Activated B cell treated with CpG ODN at 0.5 μM for 24 hours (primary cell): ENCODE measurements around the gene RASA1. TPM values are rescaled to one million over a fixed set of nuclear protein-coding genes. Genes with fewer than 3 reads are reported as not detected.

Source experiments
- ATAC-seq: fragments of 200-7000 bp; cut with Tn5 transposase; one replicate; pipeline ENCODE4 v1.10.0; 2021; ENCODE audit warnings: low read depth, mild to moderate bottlenecking, moderate library complexity
- CTCF ChIA-PET: fragments of 350-600 bp; sonication (Branson Sonifier 250); formaldehyde crosslinking; loops from one replicate; lab custom pipeline; 2021; ENCODE audit warnings: antibody characterized with exemption; lab: Charles Lee
- POLR2A ChIA-PET: fragments of 350-600 bp; sonication (Branson Sonifier 250); formaldehyde crosslinking; loops from one replicate; lab custom pipeline; 2021; ENCODE audit warnings: antibody characterized with exemption; lab: Charles Lee
- DNase-seq: peaks from one replicate; pipeline ENCODE4 v3.0.0; 2022
- H3K27ac Mint-ChIP-seq: one replicate; pipeline ENCODE4 v1.8.0; 2020; ENCODE audit warnings: mixed read lengths
- H3K27me3 Mint-ChIP-seq: one replicate; pipeline ENCODE4 v1.8.0; 2021; ENCODE audit warnings: mixed read lengths
- H3K36me3 Mint-ChIP-seq: one replicate; pipeline ENCODE4 v1.8.0; 2021; ENCODE audit warnings: low read depth, mixed read lengths
- H3K4me1 Mint-ChIP-seq: one replicate; pipeline ENCODE4 v1.8.0; 2021; ENCODE audit warnings: mixed read lengths
- H3K4me3 Mint-ChIP-seq: one replicate; pipeline ENCODE4 v1.8.0; 2020; ENCODE audit warnings: mild to moderate bottlenecking, mixed read lengths
- H3K9me3 Mint-ChIP-seq: one replicate; pipeline ENCODE4 v1.8.0; 2020; ENCODE audit warnings: mixed read lengths
- CTCF ChIP-seq: fragments of 200-600 bp; IDR thresholded peaks from one replicate; pipeline ENCODE4 v1.8.0; 2022; ENCODE audit warnings: antibody characterized with exemption, mild to moderate bottlenecking
- intact Hi-C: fragments of 100-400 bp; cut with micrococcal nuclease; formaldehyde crosslinking; loops from one replicate; pipeline ENCODE4 v1.15.1; 2024
- total RNA-seq: library from RNA; stranded (reverse); gene quantifications from 2 replicates; pipeline ENCODE4 v1.2.3, GENCODE V29; 2022

RASA1 gene
- total RNA-seq, 1 donor from 2014 or later: 28.8 TPM

DNA sequence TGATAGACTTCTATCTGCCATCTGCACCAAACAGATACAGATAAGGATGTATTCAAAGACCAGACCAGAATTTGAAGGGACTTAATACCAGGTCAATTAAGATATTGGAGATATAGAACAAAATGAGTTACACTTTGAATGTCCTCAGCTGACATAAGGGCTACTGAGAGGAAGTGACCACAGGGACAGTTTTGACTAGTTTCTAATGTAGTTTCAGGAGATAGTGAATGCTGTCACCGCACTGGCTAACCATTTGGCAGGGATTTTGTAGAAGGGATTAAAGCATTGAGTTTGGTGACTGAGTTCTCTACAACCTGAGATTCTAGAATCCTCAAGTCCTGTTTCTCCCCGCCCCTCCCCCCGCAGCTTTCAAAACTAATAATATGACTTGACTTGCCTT, 122.4 kb downstream of the RASA1 start:
- Mint-ChIP-seq H3K9me3 (no peaks in the 10 kb centered on the region), H3K4me3 (no peak overlapping the region), H3K27me3 (no peaks in the 10 kb centered on the region), H3K36me3 (peaks cover 89% of the 10 kb centered on the region), H3K4me1 (no peaks in the 10 kb centered on the region), H3K27ac (no peak overlapping the region)
- ChIA-PET CTCF (no interaction called here), POLR2A (no interaction called here)
- intact Hi-C loops: no loop called here
- ATAC-seq: no peak
- TF ChIP-seq CTCF: no peak
- DNase-seq: no peak

GRCh38 chr5:87390576-87391199, 123.0 kb downstream of the RASA1 start:
- CTCF ChIA-PET: interaction anchor here (1.6 kb wide), 1 partner anchor 10 kb away, joined by 4 read pairs; no protein-coding TSS in a partner anchor
- intact Hi-C loops: no loop called here
- peaks cover 93% of the 10 kb centered on the region for H3K36me3 Mint-ChIP-seq
- POLR2A ChIA-PET: no interaction called here
- no peak overlapping the region for H3K27ac Mint-ChIP-seq
- no peaks in the 10 kb centered on the region for H3K9me3 Mint-ChIP-seq
- ATAC-seq (no peak), DNase-seq (no peak)
- no peaks in the 10 kb centered on the region for H3K27me3 Mint-ChIP-seq
- no peak overlapping the region for H3K4me3 Mint-ChIP-seq
- H3K4me1 Mint-ChIP-seq: no peaks in the 10 kb centered on the region
- TF ChIP-seq CTCF: no peak

GRCh38 chr5:87392170-87392569, 124.5 kb downstream of the RASA1 start:
- peaks cover 89% of the 10 kb centered on the region for H3K36me3 Mint-ChIP-seq
- POLR2A ChIA-PET: interaction anchor here (0.7 kb wide), 1 partner anchor 18 kb away, joined by 3 read pairs; no protein-coding TSS in a partner anchor
- H3K4me3 Mint-ChIP-seq: no peak overlapping the region
- H3K27me3 Mint-ChIP-seq: no peaks in the 10 kb centered on the region
- CTCF ChIA-PET: interaction anchor here (1.6 kb wide), 1 partner anchor 8 kb away, joined by 4 read pairs; no protein-coding TSS in a partner anchor
- TF ChIP-seq CTCF: no peak
- intact Hi-C loops: loop anchor here (2.0 kb wide), 1 partner anchor 13 kb away; no protein-coding TSS in a partner anchor
- DNase-seq (no peak), ATAC-seq (no peak)
- H3K27ac Mint-ChIP-seq: no peak overlapping the region
- no peaks in the 10 kb centered on the region for H3K9me3 Mint-ChIP-seq
- no peaks in the 10 kb centered on the region for H3K4me1 Mint-ChIP-seq

DNA sequence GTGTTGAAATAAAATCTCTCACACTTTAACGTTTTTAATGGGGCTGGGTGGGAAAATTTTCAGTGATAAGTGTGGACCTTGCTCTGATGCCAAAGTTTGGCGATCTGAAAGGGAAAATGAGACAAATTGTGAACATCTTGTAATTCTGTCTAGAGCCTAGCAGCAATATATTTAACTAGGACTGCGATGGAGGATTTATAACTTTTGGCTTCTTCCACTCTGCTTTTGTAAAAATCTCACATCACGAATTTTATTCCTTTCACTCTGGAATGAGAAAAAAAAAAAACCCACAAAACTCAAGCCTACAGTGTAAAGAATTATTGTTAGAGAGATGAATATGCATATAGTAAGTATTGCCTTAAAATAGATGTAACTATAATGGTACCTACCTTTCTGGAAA, 125.1 kb downstream of the RASA1 start:
- intact Hi-C loops: loop anchor here (2.0 kb wide), 1 partner anchor 14 kb away; no protein-coding TSS in a partner anchor
- no peak overlapping the region for H3K4me3 Mint-ChIP-seq
- H3K27ac Mint-ChIP-seq: no peak overlapping the region
- ChIA-PET CTCF (no interaction called here), POLR2A (interaction anchor here (0.7 kb wide), 1 partner anchor 19 kb away, joined by 3 read pairs; no protein-coding TSS in a partner anchor)
- no peak for ATAC-seq
- H3K9me3 Mint-ChIP-seq: no peaks in the 10 kb centered on the region
- H3K4me1 Mint-ChIP-seq: no peaks in the 10 kb centered on the region
- DNase-seq: no peak
- peaks cover 87% of the 10 kb centered on the region for H3K36me3 Mint-ChIP-seq
- no peak for TF ChIP-seq CTCF
- no peaks in the 10 kb centered on the region for H3K27me3 Mint-ChIP-seq

DNA sequence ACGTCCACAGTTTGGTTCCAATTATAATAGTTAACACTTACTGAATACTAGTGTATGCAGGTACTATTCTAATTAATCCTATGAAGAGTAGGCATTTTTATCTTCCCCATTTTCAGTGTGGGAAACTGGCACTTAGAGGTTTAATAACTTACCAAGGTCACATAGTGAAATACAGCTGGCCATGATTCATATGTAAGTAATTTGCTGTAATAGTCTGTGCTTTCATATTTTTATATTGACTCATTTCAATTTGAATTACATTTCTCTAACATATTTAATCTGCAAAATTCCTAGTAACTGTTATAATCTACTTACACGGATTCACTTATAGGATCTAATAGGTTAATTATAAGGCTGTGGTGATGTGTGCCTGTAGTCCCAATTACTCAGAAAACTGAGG, 125.6 kb downstream of the RASA1 start:
- DNase-seq: no peak
- H3K9me3 Mint-ChIP-seq: no peaks in the 10 kb centered on the region
- ChIA-PET CTCF (no interaction called here), POLR2A (no interaction called here)
- intact Hi-C loops: loop anchor here (2.0 kb wide), 1 partner anchor 15 kb away; no protein-coding TSS in a partner anchor
- H3K4me3 Mint-ChIP-seq: no peak overlapping the region
- no peaks in the 10 kb centered on the region for H3K4me1 Mint-ChIP-seq
- peaks cover 87% of the 10 kb centered on the region for H3K36me3 Mint-ChIP-seq
- no peak overlapping the region for H3K27ac Mint-ChIP-seq
- ATAC-seq: no peak
- no peaks in the 10 kb centered on the region for H3K27me3 Mint-ChIP-seq
- no peak for TF ChIP-seq CTCF
